ENCODE measurements around the gene FKBP8. TPM values are rescaled to one million over a fixed set of nuclear protein-coding genes. Genes with fewer than 3 reads are reported as not detected.

The FKBP8 gene
- total RNA-seq, 2 donors from 2014 or later, result 235 to 247 TPM

- H3K27me3 ChIP-seq, result no peaks in the 10 kb centered on the region
- ATAC-seq (peak; percentile 24), DNase-seq (peak in 1 of 4 donors; percentile 18)
- peak overlapping the region in 3 of 4 donors; percentile 33 to 61 (median 50) for H3K27ac ChIP-seq
- no peak overlapping the region for H3K4me3 ChIP-seq
- H3K4me1 ChIP-seq, result peaks cover 77% of the 10 kb centered on the region
- H3K36me3 ChIP-seq (replicated peaks in 1 of 2; ENCODE audit: insufficient read depth in 1 of 2, low read depth in 2 of 2), result no peaks in the 10 kb centered on the region
- TF ChIP-seq, protein P1, sequence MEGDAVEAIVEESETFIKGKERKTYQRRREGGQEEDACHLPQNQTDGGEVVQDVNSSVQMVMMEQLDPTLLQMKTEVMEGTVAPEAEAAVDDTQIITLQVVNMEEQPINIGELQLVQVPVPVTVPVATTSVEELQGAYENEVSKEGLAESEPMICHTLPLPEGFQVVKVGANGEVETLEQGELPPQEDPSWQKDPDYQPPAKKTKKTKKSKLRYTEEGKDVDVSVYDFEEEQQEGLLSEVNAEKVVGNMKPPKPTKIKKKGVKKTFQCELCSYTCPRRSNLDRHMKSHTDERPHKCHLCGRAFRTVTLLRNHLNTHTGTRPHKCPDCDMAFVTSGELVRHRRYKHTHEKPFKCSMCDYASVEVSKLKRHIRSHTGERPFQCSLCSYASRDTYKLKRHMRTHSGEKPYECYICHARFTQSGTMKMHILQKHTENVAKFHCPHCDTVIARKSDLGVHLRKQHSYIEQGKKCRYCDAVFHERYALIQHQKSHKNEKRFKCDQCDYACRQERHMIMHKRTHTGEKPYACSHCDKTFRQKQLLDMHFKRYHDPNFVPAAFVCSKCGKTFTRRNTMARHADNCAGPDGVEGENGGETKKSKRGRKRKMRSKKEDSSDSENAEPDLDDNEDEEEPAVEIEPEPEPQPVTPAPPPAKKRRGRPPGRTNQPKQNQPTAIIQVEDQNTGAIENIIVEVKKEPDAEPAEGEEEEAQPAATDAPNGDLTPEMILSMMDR (IDR thresholded peaks at IDR 0.05), result no peak
- TF ChIP-seq POLR2A (IDR thresholded peaks at IDR 0.05), result no peak
- no peaks in the 10 kb centered on the region for H3K9me3 ChIP-seq
- intact Hi-C loops (cut with DNase I), result no loop called here
- WGBS, 2 donors, result 46 to 56% methylated on average over 4 to 9 of the region's 9 CpGs
Measured at GRCh38 chr19:18507021-18507726, 36.2 kb downstream of the FKBP8 start.

DNA sequence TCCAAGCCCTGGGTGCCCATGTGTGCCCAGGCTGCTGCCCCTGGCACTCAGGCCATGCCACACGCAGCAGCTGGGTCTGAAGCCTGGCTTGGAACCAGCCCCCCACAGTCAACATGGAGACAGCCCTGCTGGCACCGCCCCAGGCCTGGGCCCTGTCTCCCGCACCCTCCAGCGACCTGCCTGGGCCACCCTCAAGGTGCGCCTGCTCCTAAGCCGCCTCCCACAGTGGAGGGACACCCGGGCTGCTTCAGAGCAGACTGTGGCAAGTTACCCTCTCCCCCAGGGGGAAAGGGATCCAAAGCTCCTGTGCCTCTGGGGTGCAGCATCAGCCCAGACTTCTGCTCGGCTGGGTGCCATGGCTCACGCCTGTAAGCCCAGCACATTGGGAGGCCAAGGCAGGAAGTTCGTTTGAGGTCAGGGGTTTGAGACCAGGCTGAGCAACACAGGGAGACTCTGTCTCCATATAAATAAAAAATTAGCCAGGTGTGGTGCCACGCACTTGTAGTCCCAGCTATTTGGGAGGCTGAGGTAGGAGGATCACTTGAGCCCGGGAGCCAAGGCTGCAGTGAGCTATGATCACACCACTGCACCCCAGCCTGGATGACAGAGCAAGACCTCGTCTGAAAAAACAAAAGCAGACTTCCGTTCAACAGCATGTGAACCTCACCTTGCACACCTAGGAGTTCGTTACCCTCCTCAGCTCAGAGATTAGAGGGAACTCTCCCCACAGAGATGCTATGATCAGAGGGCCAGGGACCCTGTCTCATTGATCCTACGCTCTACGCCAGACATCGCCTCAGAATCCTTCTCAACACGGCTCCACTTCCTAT lies 37.1 kb downstream of the FKBP8 start:
- H3K27me3 ChIP-seq, result no peaks in the 10 kb centered on the region
- H3K4me1 ChIP-seq, result peaks cover 86% of the 10 kb centered on the region
- peak overlapping the region in 3 of 4 donors; percentile 33 to 61 (median 50) for H3K27ac ChIP-seq
- WGBS, 2 donors, result 74 to 75% methylated on average over 11 to 19 of the region's 19 CpGs
- no peaks in the 10 kb centered on the region for H3K36me3 ChIP-seq (replicated peaks in 1 of 2; ENCODE audit: insufficient read depth in 1 of 2, low read depth in 2 of 2)
- H3K4me3 ChIP-seq, result no peak overlapping the region
- TF ChIP-seq POLR2A (IDR thresholded peaks at IDR 0.05), result no peak
- TF ChIP-seq, protein P1 (IDR thresholded peaks at IDR 0.05), result no peak
- no peaks in the 10 kb centered on the region for H3K9me3 ChIP-seq
- intact Hi-C loops (cut with DNase I), result no loop called here
- ATAC-seq (no peak), DNase-seq (peak in 1 of 4 donors; percentile 26)

DNA sequence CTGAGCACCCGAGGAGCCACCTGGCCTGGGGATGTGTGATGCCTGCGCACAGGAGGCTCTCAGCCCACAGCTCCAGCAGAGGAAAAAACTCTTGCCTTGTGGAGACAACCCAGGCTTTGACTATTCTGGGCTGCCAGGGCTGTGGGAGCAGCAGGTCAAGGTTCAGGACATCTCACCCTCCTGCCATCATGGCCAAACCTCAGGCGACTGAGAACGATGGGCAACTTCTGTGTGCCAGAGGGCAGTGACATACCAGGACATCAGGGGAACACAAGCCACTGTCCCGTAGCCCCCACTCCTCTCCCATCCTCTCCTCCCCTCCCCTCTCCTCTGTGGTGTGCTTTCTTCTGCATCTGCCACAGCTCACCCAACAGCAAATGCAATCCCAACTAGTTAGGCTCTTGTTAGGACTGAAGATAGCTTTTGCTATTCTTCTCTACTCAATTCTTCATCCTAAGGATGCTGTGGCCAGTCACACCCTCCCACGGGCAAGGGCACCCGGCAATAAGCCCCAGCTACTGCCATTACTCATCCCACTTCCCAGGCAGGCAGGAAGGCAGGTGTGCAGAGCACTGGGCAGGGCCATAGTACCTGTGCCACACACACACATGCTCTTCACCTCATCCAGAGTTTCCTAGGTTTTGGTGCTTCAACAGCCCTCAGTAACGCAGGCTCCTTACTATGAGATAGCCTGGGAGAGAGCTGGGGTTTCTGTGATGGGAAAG lies 38.3 kb downstream of the FKBP8 start:
- Histone ChIP-seq H3K36me3 (replicated peaks in 1 of 2; ENCODE audit: insufficient read depth in 1 of 2, low read depth in 2 of 2) (no peaks in the 10 kb centered on the region), H3K4me1 (peaks cover 98% of the 10 kb centered on the region), H3K27me3 (no peaks in the 10 kb centered on the region), H3K27ac (peak overlapping the region; percentile 18 to 69 (median 46)), H3K4me3 (no peak overlapping the region), H3K9me3 (no peaks in the 10 kb centered on the region)
- 48 to 61% methylated on average over 7 to 8 of the region's 8 CpGs for WGBS, 2 donors
- ATAC-seq, result no peak
- TF ChIP-seq POLR2A (IDR thresholded peaks at IDR 0.05), result no peak
- TF ChIP-seq, protein P1 (IDR thresholded peaks at IDR 0.05), result no peak
- DNase-seq, result no peak
- intact Hi-C loops (cut with DNase I), result no loop called here

- peak; percentile 42 to 74 (median 64) for DNase-seq
Measured at GRCh38 chr19:18503971-18504885, 39.1 kb downstream of the FKBP8 start.

More at GRCh38 chr19:18503971-18504885, 39.1 kb downstream of the FKBP8 start:
- peak overlapping the region; percentile 18 to 69 (median 46) for H3K27ac ChIP-seq
- no peaks in the 10 kb centered on the region for H3K36me3 ChIP-seq (replicated peaks in 1 of 2; ENCODE audit: insufficient read depth in 1 of 2, low read depth in 2 of 2)
- H3K4me3 ChIP-seq, result no peak overlapping the region
- 43 to 52% methylated on average over 11 to 20 of the region's 20 CpGs for WGBS, 2 donors
- H3K4me1 ChIP-seq, result peaks cover 99% of the 10 kb centered on the region
- no peak for TF ChIP-seq POLR2A (IDR thresholded peaks at IDR 0.05)
- TF ChIP-seq, protein P1 (IDR thresholded peaks at IDR 0.05), result no peak
- intact Hi-C loops (cut with DNase I), result no loop called here
- H3K27me3 ChIP-seq, result no peaks in the 10 kb centered on the region
- ATAC-seq, result peak; percentile 52
- no peaks in the 10 kb centered on the region for H3K9me3 ChIP-seq
